Mesothelial cell of epicardium (in vitro differentiated cells): ENCODE measurements around the gene MICOS13. TPM values are rescaled to one million over a fixed set of nuclear protein-coding genes. Genes with fewer than 3 reads are reported as not detected.

Experiments used
- DNase-seq, 2 experiments: peaks; one replicate each; pipeline ENCODE4 v3.0.0; 2021; ENCODE audit warnings: low spot score in 2 of 2; ENCODE audit not compliant: unreplicated experiment in 2 of 2
- H3K27ac Mint-ChIP-seq: 2 replicates; pipeline ENCODE4 v1.8.0; 2021; ENCODE audit warnings: mixed read lengths
- H3K27me3 Mint-ChIP-seq: 2 replicates; pipeline ENCODE4 v1.8.0; 2021; ENCODE audit warnings: low read depth, mixed read lengths
- H3K36me3 Mint-ChIP-seq: 2 replicates; pipeline ENCODE4 v1.8.0; 2021; ENCODE audit warnings: mixed read lengths
- H3K4me1 Mint-ChIP-seq: 2 replicates; pipeline ENCODE4 v1.8.0; 2021; ENCODE audit warnings: mixed read lengths
- H3K4me3 Mint-ChIP-seq: 2 replicates; pipeline ENCODE4 v1.8.0; 2021; ENCODE audit warnings: mild to moderate bottlenecking, moderate library complexity, mixed read lengths
- H3K9me3 Mint-ChIP-seq: 2 replicates; pipeline ENCODE4 v1.8.0; 2021; ENCODE audit warnings: mixed read lengths
- CTCF ChIP-seq: fragments of 200-600 bp; sonication (generic); IDR thresholded peaks from one replicate; pipeline ENCODE4 v1.5.0; 2021; ENCODE audit warnings: antibody characterized with exemption; ENCODE audit not compliant: unreplicated experiment
- total RNA-seq: library from RNA; stranded (reverse); gene quantifications from 3 replicates; pipeline ENCODE4 v1.2.1, GENCODE V29; 2021

Gene MICOS13
- total RNA-seq, 1 donor from 2014 or later = 30.7 TPM

- no peaks in the 10 kb centered on the region for H3K27me3 Mint-ChIP-seq
Observed at GRCh38 chr19:5676105-5676771, 4.1 kb downstream of the MICOS13 start.

GRCh38 chr19:5674714-5675113 lies 5.6 kb downstream of the MICOS13 start:
- Mint-ChIP-seq H3K27me3 (no peaks in the 10 kb centered on the region), H3K27ac (no peak overlapping the region), H3K36me3 (peaks cover 6% of the 10 kb centered on the region), H3K4me3 (no peak overlapping the region), H3K4me1 (peaks cover 7% of the 10 kb centered on the region), H3K9me3 (no peaks in the 10 kb centered on the region)
- TF ChIP-seq CTCF = no peak
- DNase-seq = no peak

More at GRCh38 chr19:5676105-5676771, 4.1 kb downstream of the MICOS13 start:
- Mint-ChIP-seq H3K4me3 (no peak overlapping the region), H3K27ac (no peak overlapping the region), H3K9me3 (no peaks in the 10 kb centered on the region), H3K4me1 (peaks cover 15% of the 10 kb centered on the region), H3K36me3 (peaks cover 6% of the 10 kb centered on the region)
- no peak for DNase-seq
- TF ChIP-seq CTCF = no peak

GRCh38 chr19:5673752-5674151 lies 6.6 kb downstream of the MICOS13 start:
- no peak for TF ChIP-seq CTCF
- H3K4me3 Mint-ChIP-seq = no peak overlapping the region
- H3K4me1 Mint-ChIP-seq = no peaks in the 10 kb centered on the region
- peaks cover 11% of the 10 kb centered on the region for H3K36me3 Mint-ChIP-seq
- no peak overlapping the region for H3K27ac Mint-ChIP-seq
- DNase-seq = no peak
- no peaks in the 10 kb centered on the region for H3K27me3 Mint-ChIP-seq
- H3K9me3 Mint-ChIP-seq = no peaks in the 10 kb centered on the region

GRCh38 chr19:5672708-5673459 lies 7.4 kb downstream of the MICOS13 start:
- H3K36me3 Mint-ChIP-seq = peaks cover 13% of the 10 kb centered on the region
- no peak overlapping the region for H3K27ac Mint-ChIP-seq
- H3K4me3 Mint-ChIP-seq = no peak overlapping the region
- DNase-seq = no peak
- H3K9me3 Mint-ChIP-seq = no peaks in the 10 kb centered on the region
- no peak for TF ChIP-seq CTCF
- H3K4me1 Mint-ChIP-seq = peaks cover 2% of the 10 kb centered on the region
- H3K27me3 Mint-ChIP-seq = no peaks in the 10 kb centered on the region

- DNase-seq = no peak
- TF ChIP-seq CTCF = no peak
- Mint-ChIP-seq H3K27me3 (no peaks in the 10 kb centered on the region), H3K4me3 (no peak overlapping the region), H3K36me3 (peaks cover 18% of the 10 kb centered on the region), H3K4me1 (peaks cover 4% of the 10 kb centered on the region), H3K9me3 (no peaks in the 10 kb centered on the region), H3K27ac (no peak overlapping the region)
Observed at GRCh38 chr19:5671600-5671999, 8.7 kb downstream of the MICOS13 start.
